ENCODE data around the gene STAU1. TPM values are rescaled to one million over a fixed set of nuclear protein-coding genes. Genes with fewer than 3 reads are reported as not detected.
"Not testable (repeated sequence)": the region's sequence is repeated elsewhere in the genome, so short reads cannot be mapped to it uniquely, and the experiment has no call there.

Gene STAU1
- total RNA-seq, 2 experiments from 2014 or later: 61.4 to 65.8 TPM

DNA sequence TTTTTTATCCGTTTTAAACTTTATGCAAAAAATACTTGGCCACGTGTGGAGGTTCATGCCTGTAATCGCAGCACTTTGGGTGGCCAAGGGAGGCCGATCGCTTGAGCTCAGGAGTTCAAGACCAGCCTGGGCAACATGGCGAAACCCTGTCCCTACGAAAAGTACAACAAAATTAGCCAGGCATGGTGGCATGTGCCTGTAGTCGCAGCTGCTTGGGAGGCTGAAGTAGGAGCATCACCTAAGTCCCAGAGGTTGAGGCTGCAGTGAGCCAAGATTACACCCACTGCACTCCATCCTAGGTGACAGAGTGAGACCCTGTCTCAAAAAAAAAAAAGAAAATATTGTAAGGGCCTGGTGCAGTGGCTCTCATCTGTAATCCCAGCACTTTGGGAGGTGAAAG is 97.0 kb downstream of the STAU1 start:
- Mint-ChIP-seq H3K9me3 (no peaks in the 10 kb centered on the region), H3K4me1 (ENCODE audit: low read depth) (no peaks in the 10 kb centered on the region), H3K27me3 (no peaks in the 10 kb centered on the region), H3K27ac (no peak overlapping the region), H3K4me3 (no peak overlapping the region), H3K36me3 (ENCODE audit: low read depth) (peaks cover 95% of the 10 kb centered on the region)
- CTCF ChIA-PET: no interaction called here
- H3K27ac ChIP-seq (ENCODE audit: low read depth in 1 of 2, low read length in 2 of 2): no peak overlapping the region
- H3K9me3 ChIP-seq (ENCODE audit: control insufficient read depth in 1 of 2, insufficient read depth in 1 of 2, low read length in 2 of 2): no peaks in the 10 kb centered on the region
- TF ChIP-seq, protein P1, sequence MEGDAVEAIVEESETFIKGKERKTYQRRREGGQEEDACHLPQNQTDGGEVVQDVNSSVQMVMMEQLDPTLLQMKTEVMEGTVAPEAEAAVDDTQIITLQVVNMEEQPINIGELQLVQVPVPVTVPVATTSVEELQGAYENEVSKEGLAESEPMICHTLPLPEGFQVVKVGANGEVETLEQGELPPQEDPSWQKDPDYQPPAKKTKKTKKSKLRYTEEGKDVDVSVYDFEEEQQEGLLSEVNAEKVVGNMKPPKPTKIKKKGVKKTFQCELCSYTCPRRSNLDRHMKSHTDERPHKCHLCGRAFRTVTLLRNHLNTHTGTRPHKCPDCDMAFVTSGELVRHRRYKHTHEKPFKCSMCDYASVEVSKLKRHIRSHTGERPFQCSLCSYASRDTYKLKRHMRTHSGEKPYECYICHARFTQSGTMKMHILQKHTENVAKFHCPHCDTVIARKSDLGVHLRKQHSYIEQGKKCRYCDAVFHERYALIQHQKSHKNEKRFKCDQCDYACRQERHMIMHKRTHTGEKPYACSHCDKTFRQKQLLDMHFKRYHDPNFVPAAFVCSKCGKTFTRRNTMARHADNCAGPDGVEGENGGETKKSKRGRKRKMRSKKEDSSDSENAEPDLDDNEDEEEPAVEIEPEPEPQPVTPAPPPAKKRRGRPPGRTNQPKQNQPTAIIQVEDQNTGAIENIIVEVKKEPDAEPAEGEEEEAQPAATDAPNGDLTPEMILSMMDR (IDR thresholded peaks at IDR 0.05): no peak
- ATAC-seq (ENCODE audit: poor library complexity): no peak
- POLR2A ChIA-PET: no interaction called here
- H3K27me3 ChIP-seq (ENCODE audit: control insufficient read depth in 1 of 2, insufficient read depth in 2 of 2, low read length in 2 of 2): no peaks in the 10 kb centered on the region
- no peaks in the 10 kb centered on the region for H3K4me1 ChIP-seq (ENCODE audit: insufficient read depth, low read length)
- intact Hi-C loops (cut with DNase I, micrococcal nuclease): no loop called here
- no peak for DNase-seq
- H3K36me3 ChIP-seq (ENCODE audit: insufficient read depth, low read length): peaks cover 85% of the 10 kb centered on the region
- H3K4me3 ChIP-seq (ENCODE audit: low read length): no peak overlapping the region

DNA sequence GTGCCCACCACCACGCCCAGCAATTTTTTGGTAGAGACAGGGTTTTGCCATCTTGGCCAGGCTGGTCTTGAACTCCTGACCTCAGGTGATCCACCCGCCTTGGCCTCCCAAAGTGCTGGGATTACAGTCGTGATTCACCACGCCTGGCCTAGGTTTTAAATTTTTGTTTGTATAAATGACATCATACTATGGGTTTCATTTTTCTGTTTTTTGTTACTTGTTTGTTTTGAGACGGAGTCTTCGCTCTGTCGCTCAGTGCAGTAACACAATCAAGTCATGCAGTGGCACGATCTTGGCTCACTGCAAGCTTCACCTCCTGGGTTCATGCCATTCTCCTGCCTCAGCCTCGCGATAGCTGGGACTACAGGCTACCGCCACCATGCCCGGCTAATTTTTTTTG is 105.8 kb downstream of the STAU1 start:
- H3K36me3 Mint-ChIP-seq (ENCODE audit: low read depth): peaks cover 82% of the 10 kb centered on the region
- intact Hi-C loops (cut with DNase I, micrococcal nuclease); ATAC-seq (ENCODE audit: poor library complexity); H3K4me3 Mint-ChIP-seq; H3K27ac ChIP-seq (ENCODE audit: low read depth in 1 of 2, low read length in 2 of 2); DNase-seq; H3K27ac Mint-ChIP-seq; POLR2A ChIA-PET; H3K27me3 Mint-ChIP-seq; H3K4me1 ChIP-seq (ENCODE audit: insufficient read depth, low read length); H3K27me3 ChIP-seq (ENCODE audit: control insufficient read depth in 1 of 2, insufficient read depth in 2 of 2, low read length in 2 of 2); H3K4me3 ChIP-seq (ENCODE audit: low read length); H3K9me3 Mint-ChIP-seq; H3K4me1 Mint-ChIP-seq (ENCODE audit: low read depth); H3K9me3 ChIP-seq (ENCODE audit: control insufficient read depth in 1 of 2, insufficient read depth in 1 of 2, low read length in 2 of 2); CTCF ChIA-PET: not testable (repeated sequence)
- peaks cover 84% of the 10 kb centered on the region for H3K36me3 ChIP-seq (ENCODE audit: insufficient read depth, low read length)

DNA sequence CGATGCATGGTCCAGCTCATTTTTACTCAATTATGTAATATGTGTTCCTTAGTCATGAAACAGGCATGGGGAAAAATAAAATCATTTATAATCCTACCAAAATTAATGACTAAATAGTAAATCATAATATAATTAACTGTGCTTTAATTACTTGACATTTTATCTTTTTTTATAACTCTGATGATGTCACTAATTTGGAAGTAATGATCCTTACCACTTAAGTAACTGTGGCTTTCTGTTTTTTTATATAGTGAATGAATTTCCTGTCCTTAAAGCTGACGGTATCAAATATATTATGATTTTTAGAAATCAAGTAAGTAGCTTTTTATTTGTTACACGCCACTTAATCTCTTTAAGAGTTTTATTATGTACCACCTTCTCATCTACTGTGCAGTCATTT is 109.8 kb downstream of the STAU1 start:
- no peaks in the 10 kb centered on the region for H3K9me3 Mint-ChIP-seq
- intact Hi-C loops (cut with DNase I, micrococcal nuclease): no loop called here
- Histone ChIP-seq H3K4me1 (ENCODE audit: insufficient read depth, low read length) (no peaks in the 10 kb centered on the region), H3K27ac (ENCODE audit: low read depth in 1 of 2, low read length in 2 of 2) (no peak overlapping the region), H3K27me3 (ENCODE audit: control insufficient read depth in 1 of 2, insufficient read depth in 2 of 2, low read length in 2 of 2) (no peaks in the 10 kb centered on the region), H3K4me3 (ENCODE audit: low read length) (no peak overlapping the region), H3K36me3 (ENCODE audit: insufficient read depth, low read length) (peaks cover 80% of the 10 kb centered on the region), H3K9me3 (ENCODE audit: control insufficient read depth in 1 of 2, insufficient read depth in 1 of 2, low read length in 2 of 2) (no peaks in the 10 kb centered on the region)
- H3K4me3 Mint-ChIP-seq: no peak overlapping the region
- CTCF ChIA-PET: interaction anchor here (0.7 kb wide), 1 partner anchor 61 kb away, joined by 3 read pairs; no protein-coding TSS in a partner anchor
- no peak for DNase-seq
- TF ChIP-seq, protein P1 (IDR thresholded peaks at IDR 0.05): no peak
- H3K27ac Mint-ChIP-seq: no peak overlapping the region
- no peaks in the 10 kb centered on the region for H3K27me3 Mint-ChIP-seq
- peaks cover 5% of the 10 kb centered on the region for H3K4me1 Mint-ChIP-seq (ENCODE audit: low read depth)
- no peak for ATAC-seq (ENCODE audit: poor library complexity)
- POLR2A ChIA-PET: interaction anchor here (1.2 kb wide), 1 partner anchor 32 kb away, joined by 4 read pairs; the partner anchor contains the start of gene CSE1L
- peaks cover 85% of the 10 kb centered on the region for H3K36me3 Mint-ChIP-seq (ENCODE audit: low read depth)

DNA sequence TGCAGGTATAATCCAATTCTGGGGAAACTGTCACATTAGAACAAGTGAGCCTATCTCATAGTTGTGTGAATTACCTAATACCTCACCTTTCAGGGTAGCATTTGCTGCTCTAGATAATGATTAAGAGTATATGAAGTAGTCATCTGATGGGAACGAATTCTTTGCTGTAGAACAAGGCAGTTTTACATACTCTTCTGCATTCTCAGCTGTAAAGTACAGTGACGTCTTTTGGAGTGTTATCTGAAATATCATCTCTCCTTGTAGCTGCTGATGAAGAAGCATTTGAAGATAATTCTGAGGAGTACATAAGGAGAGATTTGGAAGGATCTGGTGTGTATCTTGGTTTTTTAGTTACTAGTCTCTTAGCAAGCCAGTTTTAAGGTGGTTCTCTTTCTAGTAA is 113.6 kb downstream of the STAU1 start:
- no peaks in the 10 kb centered on the region for H3K4me1 Mint-ChIP-seq (ENCODE audit: low read depth)
- Histone ChIP-seq H3K27me3 (ENCODE audit: control insufficient read depth in 1 of 2, insufficient read depth in 2 of 2, low read length in 2 of 2) (no peaks in the 10 kb centered on the region), H3K4me3 (ENCODE audit: low read length) (no peak overlapping the region), H3K4me1 (ENCODE audit: insufficient read depth, low read length) (no peaks in the 10 kb centered on the region), H3K9me3 (ENCODE audit: control insufficient read depth in 1 of 2, insufficient read depth in 1 of 2, low read length in 2 of 2) (no peaks in the 10 kb centered on the region), H3K27ac (ENCODE audit: low read depth in 1 of 2, low read length in 2 of 2) (no peak overlapping the region), H3K36me3 (ENCODE audit: insufficient read depth, low read length) (peaks cover 83% of the 10 kb centered on the region)
- H3K9me3 Mint-ChIP-seq: no peaks in the 10 kb centered on the region
- no peak for DNase-seq
- H3K27ac Mint-ChIP-seq: no peak overlapping the region
- H3K4me3 Mint-ChIP-seq: no peak overlapping the region
- H3K27me3 Mint-ChIP-seq: no peaks in the 10 kb centered on the region
- ChIA-PET CTCF (no interaction called here), POLR2A (no interaction called here)
- intact Hi-C loops (cut with DNase I, micrococcal nuclease): loop anchor here in 1 of 2 experiments (5.0 kb wide), 1 partner anchor 52 kb away; no protein-coding TSS in a partner anchor
- no peak for ATAC-seq (ENCODE audit: poor library complexity)
- TF ChIP-seq, protein P1 (IDR thresholded peaks at IDR 0.05): no peak
- H3K36me3 Mint-ChIP-seq (ENCODE audit: low read depth): peaks cover 90% of the 10 kb centered on the region

All from CD4-positive, alpha-beta T cell (primary cell).